ENCODE measurements around the gene SPAG16.

The SPAG16 gene

DNA sequence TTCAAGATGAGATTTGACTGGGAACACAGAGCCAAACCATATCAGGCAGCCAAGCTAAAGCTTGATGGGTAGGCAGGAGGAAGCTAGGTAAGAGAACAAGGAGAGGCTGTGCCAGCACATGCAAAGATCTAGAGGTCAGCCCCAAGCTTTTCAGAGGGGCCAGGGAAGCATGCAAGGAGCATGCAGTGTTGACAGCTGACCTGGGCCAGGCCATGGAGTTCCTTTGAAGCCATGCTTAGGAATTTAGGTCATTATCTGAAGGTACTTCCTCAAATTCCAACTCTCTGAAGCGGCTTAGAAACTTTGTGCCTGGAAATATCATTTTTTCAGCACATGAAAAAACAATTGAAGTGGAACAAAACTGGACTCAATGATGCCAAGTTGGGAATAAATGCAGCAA lies 130.8 kb downstream of the SPAG16 start:
- DNase-seq = no peak

DNA sequence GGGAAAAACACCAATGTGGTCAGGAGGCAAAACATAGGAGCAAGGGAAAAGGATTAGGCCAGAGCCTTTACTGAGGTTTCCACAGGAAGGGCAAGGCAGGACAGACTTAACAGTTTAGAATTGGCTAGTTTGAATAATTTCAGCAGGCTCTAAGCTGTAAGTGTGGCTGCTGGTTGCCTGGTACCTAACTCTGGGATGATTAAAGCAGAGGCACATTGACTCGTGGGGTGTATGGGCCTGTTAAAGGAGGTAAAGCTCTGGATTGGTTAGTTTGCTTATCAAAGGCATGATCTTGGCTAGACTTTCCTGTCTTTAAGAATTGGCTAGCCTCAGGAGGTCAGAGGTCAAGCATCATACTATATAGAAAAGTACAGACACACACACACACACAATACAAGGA lies 132.6 kb downstream of the SPAG16 start:
- no peak for DNase-seq

DNA sequence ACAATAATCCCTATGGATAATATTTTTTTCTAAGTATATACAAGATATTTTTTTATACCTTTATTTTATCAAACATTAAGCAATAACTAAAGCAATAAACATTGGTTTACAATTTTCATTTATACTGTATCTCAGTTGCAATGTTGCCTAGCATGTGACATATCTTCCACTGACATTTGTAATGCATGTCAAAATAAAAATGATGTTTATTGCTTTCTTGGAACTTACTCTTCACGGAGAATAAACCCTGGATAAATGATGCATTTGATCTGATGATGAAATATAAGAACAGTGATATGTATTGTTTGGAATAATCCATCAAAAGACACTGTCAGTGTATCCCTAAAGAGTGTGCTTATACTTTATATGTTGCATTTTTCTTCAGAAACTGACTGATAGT lies 135.7 kb downstream of the SPAG16 start:
- no peak for DNase-seq

DNA sequence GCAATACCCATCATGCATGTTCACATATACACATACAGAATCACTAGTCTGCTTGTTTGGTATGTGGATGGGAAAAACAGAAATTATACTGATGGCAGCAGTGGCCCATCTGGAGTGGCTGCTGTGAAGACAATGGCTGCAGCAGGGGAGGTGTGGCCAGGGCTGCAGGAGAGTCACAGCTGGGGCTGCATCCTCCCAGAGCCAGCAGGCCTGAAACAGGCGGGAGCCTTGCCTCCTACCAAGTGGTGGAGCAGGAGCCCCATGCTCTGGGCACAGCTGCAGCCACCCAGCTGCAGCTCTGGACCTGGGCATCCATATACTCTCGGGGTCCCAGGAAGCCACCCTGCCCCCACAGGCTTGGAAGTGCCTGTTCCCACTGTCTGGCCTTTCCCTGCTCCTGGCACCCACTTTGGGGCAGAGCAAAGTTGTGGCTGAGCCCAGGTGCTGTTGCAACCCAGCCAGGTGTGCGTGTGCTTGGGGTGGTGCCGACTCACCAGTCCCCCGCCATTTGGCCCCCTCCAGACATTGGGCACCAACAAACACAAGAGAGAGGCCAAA lies 136.6 kb downstream of the SPAG16 start:
- DNase-seq = no peak

DNA sequence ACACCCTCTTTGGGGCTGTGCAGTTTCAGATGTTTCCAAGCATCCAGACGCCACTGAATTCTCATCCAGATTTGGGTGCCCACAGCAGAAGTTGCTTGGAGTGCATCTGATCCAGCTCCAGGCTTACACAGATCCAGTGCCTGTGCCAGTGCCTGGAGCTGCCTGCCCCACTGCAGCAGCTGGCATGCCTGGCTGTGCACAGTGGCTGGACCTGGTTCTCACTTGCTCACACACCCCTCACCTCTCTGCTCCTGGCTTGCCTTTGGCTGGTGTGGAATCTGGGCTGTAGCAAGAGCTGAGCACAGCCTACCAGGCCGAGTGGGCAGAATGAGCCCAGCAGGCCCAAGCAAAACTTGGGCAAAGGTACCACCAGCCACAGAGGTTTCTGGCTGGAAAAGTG lies 137.9 kb downstream of the SPAG16 start:
- DNase-seq = no peak

DNA sequence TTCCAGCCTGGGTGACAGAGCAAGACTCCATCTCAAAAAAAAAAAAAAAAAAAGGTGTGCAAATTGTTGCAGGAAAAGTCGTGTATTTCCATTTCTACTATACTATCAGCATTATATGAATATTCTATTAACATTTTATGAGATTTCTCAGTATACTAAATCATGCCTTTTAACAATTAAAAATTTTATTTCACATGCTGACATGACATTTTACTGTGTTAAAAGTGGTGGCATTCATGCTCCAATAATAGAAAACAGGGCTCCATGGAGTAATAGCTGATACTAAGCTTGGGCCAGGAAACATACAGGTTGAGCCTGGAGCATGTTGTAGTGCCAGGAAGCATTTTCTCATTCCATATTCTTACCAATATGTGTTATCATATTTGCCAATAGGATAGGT lies 141.4 kb downstream of the SPAG16 start:
- no peak for DNase-seq

DNA sequence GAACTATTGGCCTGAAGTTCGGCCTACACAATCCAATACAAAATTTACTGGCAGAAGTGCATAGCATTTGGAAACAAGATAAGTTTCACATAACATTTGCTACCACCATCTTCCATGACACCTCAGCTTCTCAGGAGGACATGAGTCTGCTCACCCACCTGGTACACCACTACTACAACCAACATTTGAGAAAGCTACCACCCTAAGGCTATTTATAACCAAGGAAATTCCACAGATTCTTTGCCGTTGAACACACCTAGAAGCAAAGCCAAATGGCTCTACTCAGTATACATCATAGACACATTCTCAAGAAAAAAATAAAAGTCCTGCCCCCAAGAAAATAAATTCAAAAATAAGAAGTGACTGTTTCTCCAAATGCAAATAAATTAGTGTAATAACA lies 145.3 kb downstream of the SPAG16 start:
- no peak for DNase-seq

DNA sequence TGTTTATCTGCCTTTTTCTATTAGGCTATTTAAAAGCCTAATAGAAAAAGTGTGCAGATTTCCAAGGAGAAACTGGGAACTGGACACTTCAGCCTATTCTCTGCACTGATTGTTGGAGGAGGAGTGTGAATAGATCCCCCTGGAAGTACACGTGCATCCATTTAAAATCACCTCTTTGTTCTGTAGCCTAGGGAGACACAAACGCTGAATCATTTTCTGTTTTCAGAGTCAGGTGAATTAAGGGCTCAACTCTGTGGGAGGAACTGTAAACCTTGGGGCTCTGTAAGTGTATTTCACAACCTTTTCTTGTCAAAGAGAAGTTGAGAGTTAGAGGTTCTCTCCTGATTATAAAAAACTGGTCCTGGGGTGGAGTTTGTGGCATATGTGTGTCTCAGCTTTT lies 159.7 kb downstream of the SPAG16 start:
- no peak for DNase-seq

DNA sequence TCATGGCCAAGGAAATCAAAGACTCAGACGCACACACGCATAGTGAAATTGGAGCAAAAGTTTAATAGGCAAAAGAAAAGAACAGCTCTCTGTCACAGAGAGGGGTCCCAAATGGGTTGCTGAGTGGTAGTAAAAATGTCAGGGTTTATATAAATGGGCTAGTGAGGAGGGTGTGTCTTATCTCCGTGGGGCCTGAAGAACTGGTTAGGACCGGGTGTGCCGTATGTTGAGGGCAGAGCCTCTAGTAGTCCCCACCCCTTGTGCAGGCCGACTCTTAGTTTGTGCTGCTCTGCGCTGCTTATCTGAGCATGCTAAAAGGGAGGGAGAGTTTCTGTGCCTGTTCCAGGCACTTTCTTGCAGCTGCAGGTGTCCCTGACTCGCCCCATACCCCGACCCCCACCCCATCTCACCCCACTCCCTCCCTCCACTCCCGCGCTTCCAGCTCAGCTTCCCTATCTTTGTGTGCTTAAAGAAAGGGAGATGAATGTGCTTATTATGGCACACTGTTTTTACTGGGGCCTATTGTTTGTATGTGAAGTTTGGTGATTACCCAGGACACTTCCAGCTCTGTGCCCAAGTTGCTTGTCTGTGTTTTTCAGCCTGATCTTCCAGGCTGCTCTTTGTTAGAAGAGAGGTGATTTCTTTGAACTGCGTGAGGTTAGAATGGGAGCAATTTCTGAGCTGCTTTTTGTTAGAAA lies 167.4 kb downstream of the SPAG16 start:
- DNase-seq = no peak

DNA sequence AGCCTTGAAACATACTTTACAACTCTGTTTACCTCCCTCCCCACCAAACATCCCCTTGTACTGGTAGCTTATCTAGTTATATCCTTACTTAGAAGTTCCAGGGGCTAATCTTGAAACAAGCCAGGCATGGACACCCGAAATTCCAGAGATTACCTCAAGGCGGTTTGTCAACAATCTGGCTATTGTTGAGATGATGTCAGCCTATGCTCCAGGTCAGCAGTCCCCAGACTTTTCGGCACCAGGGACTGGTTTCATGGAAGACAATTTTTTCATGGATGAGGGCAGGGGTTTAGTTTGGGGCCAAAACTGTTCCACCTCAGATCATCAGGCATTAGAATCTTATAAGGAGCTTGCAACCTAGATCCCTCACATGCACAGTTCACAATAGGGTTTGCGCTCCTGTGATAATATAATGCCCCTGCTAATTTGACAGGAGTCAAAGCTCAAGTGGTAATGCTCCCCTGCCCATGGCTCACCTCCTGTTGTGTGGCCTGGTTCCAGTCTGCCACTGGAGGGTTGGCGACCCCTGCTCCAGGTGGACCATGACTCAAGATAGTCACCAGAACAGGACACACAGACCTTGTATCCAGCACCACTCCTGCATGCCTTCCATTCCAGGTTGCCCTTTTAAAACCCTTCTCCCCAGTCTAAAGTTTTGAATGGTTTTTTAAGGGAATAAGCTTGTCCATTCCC lies 171.2 kb downstream of the SPAG16 start:
- DNase-seq = no peak

DNA sequence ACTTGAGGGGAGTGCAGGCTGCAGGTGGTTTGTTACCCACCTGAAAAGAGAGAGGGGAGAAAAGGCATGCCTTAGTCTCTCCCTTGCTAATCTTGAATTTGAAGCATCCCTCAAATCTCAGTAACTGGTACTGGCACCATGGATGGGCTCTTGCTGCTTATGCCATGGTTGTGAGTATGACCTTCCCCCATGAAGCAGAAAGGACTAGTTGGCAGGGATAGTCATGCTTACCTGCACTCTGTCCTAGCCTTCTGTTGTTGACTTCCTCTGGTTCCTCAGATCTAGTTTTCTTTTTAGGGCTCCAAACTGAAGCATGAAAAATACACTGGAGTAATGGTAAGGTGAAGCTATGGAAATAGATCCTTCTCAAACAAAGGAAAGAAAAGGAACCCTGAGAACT lies 191.2 kb downstream of the SPAG16 start:
- no peak for DNase-seq

DNA sequence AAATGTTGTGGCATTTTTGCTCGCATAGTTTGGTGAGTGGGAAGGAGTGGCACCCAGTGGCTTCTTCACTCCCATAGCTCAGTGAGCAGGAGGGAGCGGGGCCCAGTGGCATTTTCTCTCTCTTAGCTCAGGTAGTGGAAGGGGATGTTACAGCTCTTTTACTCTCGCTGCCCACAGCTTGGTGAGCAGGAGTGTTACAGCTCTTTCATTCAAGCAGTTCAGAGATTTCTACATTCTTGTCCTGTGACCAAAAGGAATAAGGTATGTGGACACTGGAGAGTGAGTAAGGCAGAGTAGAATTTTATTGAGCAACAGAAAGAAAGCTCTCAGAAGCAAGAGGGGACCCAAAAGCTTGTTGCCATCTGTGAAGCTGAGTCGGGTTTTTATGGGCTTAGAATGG lies 192.4 kb downstream of the SPAG16 start:
- DNase-seq = no peak

DNA sequence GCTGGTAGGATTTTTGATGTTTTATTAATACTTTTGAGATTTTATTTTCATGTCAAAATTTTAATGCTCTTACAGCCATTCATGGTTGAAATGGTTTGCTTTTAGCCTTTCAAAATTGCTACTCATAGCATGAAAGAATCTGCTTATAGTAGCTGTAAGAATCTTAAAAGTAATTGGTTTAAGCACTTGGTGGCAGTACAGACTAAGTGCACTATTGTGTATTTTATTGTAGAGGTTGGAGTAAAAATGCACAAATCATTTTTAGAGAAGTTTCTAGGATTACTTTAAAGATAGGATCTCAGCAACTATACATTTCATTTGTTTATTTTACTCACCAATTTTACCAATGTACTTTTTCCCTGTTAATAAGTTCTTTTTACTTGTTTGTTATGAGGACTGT lies 205.8 kb downstream of the SPAG16 start:
- DNase-seq = no peak

DNA sequence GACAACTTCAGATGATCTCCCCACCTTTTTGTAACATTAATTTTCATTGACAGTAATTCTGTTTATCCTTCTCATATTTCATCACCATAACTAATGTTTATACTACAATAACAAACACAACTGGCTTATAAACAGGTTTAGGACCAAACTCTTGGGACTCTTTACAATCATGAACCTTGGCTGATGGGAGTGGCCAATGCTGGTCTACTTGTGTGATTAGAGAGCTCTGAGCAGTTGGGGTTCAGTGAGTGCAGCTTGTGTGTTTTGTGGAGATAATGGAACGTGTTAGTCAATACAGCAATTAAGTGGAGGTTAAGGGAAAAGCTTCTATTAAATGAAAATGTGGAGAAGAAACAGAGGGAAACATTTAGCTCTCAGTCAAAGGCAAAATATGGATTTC lies 207.1 kb downstream of the SPAG16 start:
- no peak for DNase-seq

DNA sequence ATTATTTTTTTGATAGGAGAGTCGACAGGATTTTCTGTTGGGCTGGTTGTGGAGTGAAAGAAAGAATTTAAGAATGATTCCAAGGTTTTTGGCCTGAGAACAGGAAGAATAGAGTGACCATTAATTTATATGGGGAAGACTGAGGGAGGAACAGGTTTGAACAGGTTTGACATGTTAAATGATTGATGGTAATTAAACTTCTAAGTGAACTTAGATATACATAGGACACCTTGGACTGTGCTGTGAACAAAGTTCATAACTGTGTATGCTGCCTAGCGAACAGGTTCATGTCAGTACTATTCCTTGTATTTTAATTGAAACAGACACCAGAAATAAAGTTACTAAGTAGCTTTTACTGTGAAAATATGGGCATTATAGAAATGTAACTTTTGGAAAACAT lies 212.0 kb downstream of the SPAG16 start:
- DNase-seq = no peak

DNA sequence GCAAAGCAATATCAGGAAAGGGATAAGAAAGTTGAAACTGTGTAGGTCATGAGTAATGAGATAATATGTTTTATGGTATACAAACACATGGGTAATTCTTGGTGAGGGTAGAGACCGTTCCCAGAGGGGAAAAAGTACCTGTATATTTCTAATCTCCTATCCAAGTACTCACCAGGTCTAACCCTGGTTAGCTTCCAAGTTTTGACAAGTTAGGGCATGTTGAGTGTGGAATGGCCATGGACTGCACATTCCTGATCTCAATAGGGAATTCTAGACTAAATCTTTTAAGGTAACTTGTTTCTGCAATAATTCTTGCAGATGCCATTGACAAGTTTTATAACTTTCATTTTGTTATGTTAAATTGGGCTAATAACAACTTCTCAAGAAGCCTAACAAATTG lies 216.6 kb downstream of the SPAG16 start:
- DNase-seq = no peak

DNA sequence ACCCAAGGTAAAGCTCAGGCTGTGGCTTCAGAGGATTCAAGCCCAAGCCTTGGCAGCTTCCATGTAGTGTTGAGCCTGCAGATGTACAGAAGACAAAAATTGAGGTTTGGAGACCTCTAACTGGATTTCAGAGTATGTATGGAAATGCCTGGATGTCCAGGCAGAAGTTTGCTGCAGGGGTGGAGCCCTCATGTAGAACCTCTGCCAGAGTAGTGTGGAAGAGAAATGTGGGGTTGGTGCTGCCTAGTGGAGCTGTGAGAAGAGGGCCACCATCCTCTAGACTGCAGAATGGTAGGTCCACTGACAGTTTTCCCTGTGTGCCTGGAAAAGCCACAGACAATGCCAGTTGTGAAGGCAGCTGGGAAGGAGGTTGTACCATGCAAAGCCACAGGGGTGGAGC lies 239.9 kb downstream of the SPAG16 start:
- DNase-seq = no peak

DNA sequence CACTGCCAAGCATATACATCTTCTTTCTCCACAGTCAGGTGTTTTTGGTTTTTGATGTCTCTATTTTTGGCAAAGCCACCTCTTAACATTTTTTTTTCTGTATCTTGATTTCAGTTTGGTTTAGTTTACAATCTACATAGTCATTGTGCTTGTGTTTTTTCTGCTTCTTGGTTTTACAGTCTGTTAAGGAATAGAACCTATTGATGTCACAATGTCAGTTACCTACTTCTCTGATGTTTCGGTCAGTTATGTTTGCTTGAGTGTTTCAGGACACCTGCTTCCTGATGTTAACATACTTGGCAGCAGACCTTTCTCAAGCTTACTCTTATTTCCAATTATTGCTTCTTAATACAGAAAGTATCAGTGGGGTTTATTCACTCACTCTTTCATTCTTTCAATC lies 253.3 kb downstream of the SPAG16 start:
- DNase-seq = no peak

DNA sequence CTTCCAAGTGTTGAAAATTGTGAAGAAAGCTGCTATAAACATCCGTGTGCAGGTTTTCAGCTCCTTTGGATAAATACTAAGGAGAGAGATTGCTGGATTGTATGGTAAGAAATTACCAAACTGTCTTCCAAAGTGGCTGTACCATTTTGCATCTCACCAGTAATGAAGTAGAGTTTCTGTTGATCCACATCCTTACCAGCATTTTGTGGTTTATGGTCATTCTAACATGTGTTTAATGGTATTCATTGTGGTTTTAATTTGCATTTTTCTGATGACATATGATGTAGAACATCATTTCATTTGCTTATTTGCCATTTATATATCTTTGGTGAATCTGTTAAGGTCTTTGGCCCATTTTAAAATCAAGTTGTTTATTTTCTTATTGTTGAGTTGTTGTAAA lies 260.7 kb downstream of the SPAG16 start:
- DNase-seq = no peak

DNA sequence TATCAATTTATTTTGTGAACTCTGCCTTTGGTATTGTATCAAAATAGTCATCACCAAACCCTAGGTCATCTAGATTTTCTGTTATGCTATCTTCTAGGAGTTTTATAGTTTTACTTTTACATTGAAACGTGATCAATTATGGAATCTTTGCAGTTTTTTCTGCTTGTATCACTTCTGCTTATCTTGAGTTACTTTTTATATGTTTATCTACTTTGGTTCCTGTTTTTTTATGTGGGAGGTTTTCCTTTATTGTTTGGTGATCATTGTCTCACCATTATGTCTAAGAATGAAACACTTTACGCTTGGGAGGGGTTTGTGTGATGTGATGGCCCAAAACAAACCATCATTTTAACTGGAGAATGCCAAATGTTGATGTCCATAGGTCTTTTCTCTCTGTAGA lies 261.2 kb downstream of the SPAG16 start:
- DNase-seq = no peak

DNA sequence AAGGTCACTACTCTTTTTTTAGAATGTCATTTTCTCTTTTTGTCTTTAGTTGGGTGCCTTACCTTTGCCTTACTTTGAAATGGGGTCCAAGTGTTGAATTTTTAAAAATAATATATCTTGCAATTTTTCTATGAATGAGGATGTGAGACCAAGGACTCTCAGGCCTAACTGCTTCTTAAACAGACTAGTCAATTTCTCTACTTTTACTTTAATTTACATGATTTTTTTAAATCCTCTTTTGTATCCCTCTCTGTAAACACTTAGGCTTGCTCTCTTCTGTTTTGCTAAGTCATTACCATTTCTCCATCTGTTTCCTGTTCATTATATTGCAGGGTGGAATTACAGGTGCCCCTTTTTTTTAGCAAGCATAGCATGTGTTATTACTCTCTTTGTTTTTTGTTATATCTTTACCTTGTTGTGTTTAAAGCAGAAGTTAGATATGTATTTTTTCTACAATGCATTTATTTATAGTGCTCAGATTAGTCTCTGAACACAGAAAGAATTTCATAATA lies 261.8 kb downstream of the SPAG16 start:
- DNase-seq = no peak

DNA sequence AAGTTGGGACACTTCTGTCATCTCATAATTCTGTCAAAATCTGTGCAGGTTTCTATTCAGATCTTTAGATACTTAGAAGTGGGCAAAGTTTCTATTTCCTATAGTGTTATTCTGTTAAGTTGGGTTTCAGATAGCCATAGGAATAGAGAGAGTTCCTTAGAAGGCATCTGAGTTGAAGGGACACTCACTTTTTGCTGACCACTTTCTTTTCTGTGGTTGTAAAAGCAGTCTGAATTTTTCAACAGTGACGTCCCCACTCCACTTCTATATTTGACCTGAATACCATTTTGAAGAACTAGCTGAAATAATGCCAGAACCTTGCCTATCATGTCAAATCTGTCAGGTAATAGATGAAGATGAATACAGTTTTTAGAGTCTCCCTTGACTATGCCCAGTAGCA lies 267.3 kb downstream of the SPAG16 start:
- DNase-seq = no peak

DNA sequence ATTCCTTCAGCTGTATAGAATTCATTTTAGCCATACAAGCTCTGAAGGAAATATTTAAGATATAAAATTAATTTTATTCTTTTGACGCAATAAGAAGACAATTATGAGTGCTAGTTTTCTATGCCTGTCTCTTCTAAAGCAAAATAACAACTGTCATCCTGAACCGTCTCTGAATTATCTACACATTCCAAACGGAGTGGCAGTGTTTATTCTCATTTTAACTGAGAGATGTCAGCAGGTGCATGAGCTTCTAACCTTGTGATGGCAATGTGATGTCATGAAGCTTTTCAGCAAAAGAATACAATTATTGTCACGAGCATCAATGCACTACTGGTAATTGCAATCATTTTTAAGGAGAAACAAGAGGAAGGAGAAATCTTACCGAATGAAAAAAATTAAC lies 274.8 kb downstream of the SPAG16 start:
- no peak for DNase-seq

DNA sequence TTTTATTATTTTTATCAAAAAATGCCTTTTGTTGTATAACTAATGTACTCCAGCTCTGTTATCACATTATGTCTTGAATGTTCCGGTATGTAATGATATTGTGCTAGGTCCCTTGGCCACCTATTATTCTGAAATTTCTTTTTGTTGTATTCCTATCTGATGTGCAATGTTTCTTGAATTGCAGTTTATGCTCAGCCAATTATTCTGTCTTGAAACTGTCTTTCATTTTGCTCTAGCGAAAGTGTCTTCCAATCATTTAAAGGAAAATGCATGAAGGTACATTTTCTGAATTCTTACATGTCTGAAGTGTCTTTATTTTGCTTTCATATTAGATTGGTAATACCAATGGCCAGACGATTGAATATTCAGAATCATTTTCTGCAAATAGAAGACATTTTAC lies 277.5 kb downstream of the SPAG16 start:
- DNase-seq = no peak
